MCF 10A (cell line): ENCODE results near the gene SH3BP2. TPM values are rescaled to one million over a fixed set of nuclear protein-coding genes. Genes with fewer than 3 reads are reported as not detected.

ENCODE experiments used
- BruUV-seq: library from RNA; stranded (reverse); fragments of 400-500 nt; replicated peaks from 2 replicates; lab custom pipeline; 2021; lab: Mats Ljungman, UMichigan
- CTCF ChIA-PET: fragments of 300-600 bp; sonication (Branson Sonifier 250); formaldehyde crosslinking; extraction: SDS; loops from one replicate; lab custom pipeline; 2021; ENCODE audit warnings: antibody characterized with exemption, inconsistent platforms; lab: Yijun Ruan, JAX
- POLR2A ChIA-PET: fragments of 300-600, 350-650 bp; sonication (Branson Sonifier 250); formaldehyde crosslinking; extraction: SDS; loops from one replicate; lab custom pipeline; 2020; ENCODE audit warnings: antibody characterized with exemption, inconsistent platforms; lab: Yijun Ruan, JAX
- DNase-seq: peaks from one replicate; pipeline ENCODE4 v3.0.0-alpha.2; 2018; ENCODE audit not compliant: unreplicated experiment
- H3K27ac Mint-ChIP-seq: one replicate; pipeline ENCODE4 v1.8.0; 2022; ENCODE audit warnings: mild to moderate bottlenecking, low read depth, mixed read lengths; ENCODE audit not compliant: unreplicated experiment
- H3K27me3 Mint-ChIP-seq: one replicate; pipeline ENCODE4 v1.8.0; 2022; ENCODE audit warnings: mixed read lengths; ENCODE audit not compliant: insufficient read depth, unreplicated experiment
- H3K36me3 Mint-ChIP-seq: one replicate; pipeline ENCODE4 v1.8.0; 2022; ENCODE audit warnings: mild to moderate bottlenecking, moderate library complexity, mixed read lengths; ENCODE audit not compliant: insufficient read depth, unreplicated experiment
- H3K4me1 Mint-ChIP-seq: one replicate; pipeline ENCODE4 v1.8.0; 2022; ENCODE audit warnings: mixed read lengths; ENCODE audit not compliant: insufficient read depth, unreplicated experiment
- H3K4me3 Mint-ChIP-seq: one replicate; pipeline ENCODE4 v1.8.0; 2022; ENCODE audit warnings: mild to moderate bottlenecking, moderate library complexity, mixed read lengths; ENCODE audit not compliant: unreplicated experiment
- H3K9me3 Mint-ChIP-seq: one replicate; pipeline ENCODE4 v1.8.0; 2022; ENCODE audit warnings: mixed read lengths; ENCODE audit not compliant: unreplicated experiment
- intact Hi-C: fragments of 100-400 bp; cut with micrococcal nuclease; formaldehyde crosslinking; loops from 2 replicates; pipeline ENCODE4 v1.14.1; 2022
- total RNA-seq: library from RNA; stranded (reverse); gene quantifications from 2 replicates; pipeline ENCODE4 v1.2.3, GENCODE V29; 2022
- TF ChIP-seq, protein P1 (sequence below): fragments of 200-600 bp; IDR thresholded peaks from one replicate; pipeline ENCODE4 v1.8.0; 2022; ENCODE audit warnings: antibody characterized with exemption, mild to moderate bottlenecking; ENCODE audit not compliant: unreplicated experiment

The SH3BP2 gene
- total RNA-seq, 1 experiment from 2014 or later: 57.9 TPM

DNA sequence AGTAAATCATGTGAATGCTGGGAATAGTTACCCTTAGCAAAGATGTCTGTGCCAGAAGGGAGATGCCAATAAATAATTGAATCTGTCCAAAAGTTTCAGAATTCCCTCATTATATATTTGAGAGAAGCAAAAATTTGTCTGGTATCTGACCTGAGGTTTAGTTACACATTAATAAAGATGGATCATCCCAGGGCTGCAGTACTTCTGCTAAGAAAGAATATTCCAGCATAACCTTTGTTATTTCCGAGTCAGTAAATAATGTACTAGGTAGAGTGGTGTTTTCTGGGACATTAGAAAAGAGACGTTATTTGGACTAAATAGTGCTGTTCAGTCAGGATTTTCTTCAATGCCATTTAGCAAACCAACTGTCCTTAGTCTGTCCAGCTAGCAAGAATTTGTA is 77.2 kb downstream of the SH3BP2 start:
- H3K27me3 Mint-ChIP-seq: no peaks in the 10 kb centered on the region
- ChIA-PET POLR2A (no interaction called here), CTCF (no interaction called here)
- intact Hi-C loops: no loop called here
- peaks cover 7% of the 10 kb centered on the region for H3K4me1 Mint-ChIP-seq
- no peak overlapping the region for H3K4me3 Mint-ChIP-seq
- H3K9me3 Mint-ChIP-seq: no peaks in the 10 kb centered on the region
- DNase-seq: no peak
- no peak overlapping the region for H3K27ac Mint-ChIP-seq
- H3K36me3 Mint-ChIP-seq: peaks cover 12% of the 10 kb centered on the region
- BruUV-seq: no TSS peak
- TF ChIP-seq, protein P1, sequence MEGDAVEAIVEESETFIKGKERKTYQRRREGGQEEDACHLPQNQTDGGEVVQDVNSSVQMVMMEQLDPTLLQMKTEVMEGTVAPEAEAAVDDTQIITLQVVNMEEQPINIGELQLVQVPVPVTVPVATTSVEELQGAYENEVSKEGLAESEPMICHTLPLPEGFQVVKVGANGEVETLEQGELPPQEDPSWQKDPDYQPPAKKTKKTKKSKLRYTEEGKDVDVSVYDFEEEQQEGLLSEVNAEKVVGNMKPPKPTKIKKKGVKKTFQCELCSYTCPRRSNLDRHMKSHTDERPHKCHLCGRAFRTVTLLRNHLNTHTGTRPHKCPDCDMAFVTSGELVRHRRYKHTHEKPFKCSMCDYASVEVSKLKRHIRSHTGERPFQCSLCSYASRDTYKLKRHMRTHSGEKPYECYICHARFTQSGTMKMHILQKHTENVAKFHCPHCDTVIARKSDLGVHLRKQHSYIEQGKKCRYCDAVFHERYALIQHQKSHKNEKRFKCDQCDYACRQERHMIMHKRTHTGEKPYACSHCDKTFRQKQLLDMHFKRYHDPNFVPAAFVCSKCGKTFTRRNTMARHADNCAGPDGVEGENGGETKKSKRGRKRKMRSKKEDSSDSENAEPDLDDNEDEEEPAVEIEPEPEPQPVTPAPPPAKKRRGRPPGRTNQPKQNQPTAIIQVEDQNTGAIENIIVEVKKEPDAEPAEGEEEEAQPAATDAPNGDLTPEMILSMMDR: no peak

GRCh38 chr4:2871466-2871865 is 78.6 kb downstream of the SH3BP2 start:
- intact Hi-C loops: no loop called here
- Mint-ChIP-seq H3K4me3 (no peak overlapping the region), H3K27me3 (no peaks in the 10 kb centered on the region), H3K9me3 (no peaks in the 10 kb centered on the region), H3K27ac (no peak overlapping the region), H3K4me1 (peaks cover 7% of the 10 kb centered on the region), H3K36me3 (peaks cover 18% of the 10 kb centered on the region)
- ChIA-PET POLR2A (interaction anchor here (0.9 to 1.6 kb wide), 3 partner anchors 10 to 34 kb away, joined by 3 to 7 read pairs (median 3); no protein-coding TSS in a partner anchor), CTCF (no interaction called here)
- no peak for DNase-seq
- no TSS peak for BruUV-seq
- TF ChIP-seq, protein P1: no peak

- DNase-seq: no peak
- CTCF ChIA-PET: no interaction called here
- Mint-ChIP-seq H3K9me3 (no peaks in the 10 kb centered on the region), H3K4me3 (no peak overlapping the region), H3K4me1 (peaks cover 7% of the 10 kb centered on the region), H3K36me3 (peaks cover 23% of the 10 kb centered on the region), H3K27me3 (no peaks in the 10 kb centered on the region), H3K27ac (no peak overlapping the region)
- intact Hi-C loops: no loop called here
- TF ChIP-seq, protein P1: no peak
- POLR2A ChIA-PET: interaction anchor here (0.9 to 1.6 kb wide), 3 partner anchors 10 to 33 kb away, joined by 3 to 7 read pairs (median 3); no protein-coding TSS in a partner anchor
- BruUV-seq: no TSS peak
These were observed 79.0 kb downstream of the SH3BP2 start for GRCh38 chr4:2871911-2872310.

DNA sequence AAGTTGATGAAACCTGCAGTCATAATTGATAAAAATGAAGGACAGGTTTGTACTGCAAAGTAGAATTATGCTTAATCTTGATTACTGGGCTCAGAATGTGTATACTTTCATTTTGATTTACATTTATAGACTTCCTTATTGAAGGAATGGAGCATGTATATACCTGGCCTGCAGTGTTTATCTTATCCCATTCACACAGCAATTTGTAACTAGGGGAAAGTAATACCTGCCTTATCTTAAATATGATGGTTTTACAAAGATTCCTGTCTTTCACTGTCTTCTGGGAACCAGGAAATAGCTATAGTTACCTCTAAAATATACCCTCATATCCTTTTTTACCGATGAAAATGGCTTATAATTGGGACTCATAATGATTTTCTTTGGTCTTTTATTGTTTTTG is 80.4 kb downstream of the SH3BP2 start:
- Mint-ChIP-seq H3K36me3 (peaks cover 36% of the 10 kb centered on the region), H3K9me3 (no peaks in the 10 kb centered on the region), H3K4me1 (peaks cover 7% of the 10 kb centered on the region), H3K4me3 (no peak overlapping the region), H3K27me3 (no peaks in the 10 kb centered on the region), H3K27ac (no peak overlapping the region)
- ChIA-PET CTCF (interaction anchor here (0.6 to 1.0 kb wide), 2 partner anchors 10 to 18 kb away, joined by 3 to 4 read pairs; no protein-coding TSS in a partner anchor), POLR2A (interaction anchor here (0.7 to 1.1 kb wide), 2 partner anchors 15 to 112 kb away, joined by 3 read pairs; no protein-coding TSS in a partner anchor)
- TF ChIP-seq, protein P1: no peak
- no TSS peak for BruUV-seq
- no peak for DNase-seq
- intact Hi-C loops: no loop called here
